Measurements from ENCODE around the gene ANKFN1.

Gene ANKFN1

GRCh38 chr17:56290802-56291118 lies 137.5 kb downstream of the ANKFN1 start:
- no peak for DNase-seq

- no peak for DNase-seq
These were observed 138.0 kb downstream of the ANKFN1 start for GRCh38 chr17:56291226-56291805.

- DNase-seq, result no peak
These were observed 138.7 kb downstream of the ANKFN1 start for GRCh38 chr17:56292010-56292409.

GRCh38 chr17:56292578-56292977 lies 139.3 kb downstream of the ANKFN1 start:
- no peak for DNase-seq

GRCh38 chr17:56297184-56297583 lies 143.9 kb downstream of the ANKFN1 start:
- no peak for DNase-seq

GRCh38 chr17:56298846-56299245 lies 145.6 kb downstream of the ANKFN1 start:
- no peak for DNase-seq

GRCh38 chr17:56300144-56300543 lies 146.9 kb downstream of the ANKFN1 start:
- no peak for DNase-seq

- DNase-seq, result no peak
These were observed 151.7 kb downstream of the ANKFN1 start for GRCh38 chr17:56305007-56305406.

GRCh38 chr17:56309897-56310296 lies 156.6 kb downstream of the ANKFN1 start:
- no peak for DNase-seq

- no peak for DNase-seq
These were observed 157.5 kb downstream of the ANKFN1 start for GRCh38 chr17:56310782-56311181.

GRCh38 chr17:56313201-56313600 lies 159.9 kb downstream of the ANKFN1 start:
- DNase-seq, result no peak

GRCh38 chr17:56314026-56314425 lies 160.8 kb downstream of the ANKFN1 start:
- no peak for DNase-seq

- DNase-seq, result no peak
These were observed 161.8 kb downstream of the ANKFN1 start for GRCh38 chr17:56314984-56315602.

- no peak for DNase-seq
These were observed 163.3 kb downstream of the ANKFN1 start for GRCh38 chr17:56316604-56317003.

- DNase-seq, result no peak
These were observed 164.3 kb downstream of the ANKFN1 start for GRCh38 chr17:56317351-56318208.

GRCh38 chr17:56319531-56319930 lies 166.3 kb downstream of the ANKFN1 start:
- DNase-seq, result peak; percentile 48

- no peak for DNase-seq
These were observed 167.2 kb downstream of the ANKFN1 start for GRCh38 chr17:56320443-56320842.

GRCh38 chr17:56322991-56323390 lies 169.7 kb downstream of the ANKFN1 start:
- DNase-seq, result no peak

GRCh38 chr17:56324676-56325075 lies 171.4 kb downstream of the ANKFN1 start:
- DNase-seq, result no peak

GRCh38 chr17:56325313-56326000 lies 172.2 kb downstream of the ANKFN1 start:
- DNase-seq, result no peak

- DNase-seq, result no peak
These were observed 172.7 kb downstream of the ANKFN1 start for GRCh38 chr17:56326001-56326359.

GRCh38 chr17:56347639-56348038 lies 194.4 kb downstream of the ANKFN1 start:
- no peak for DNase-seq

GRCh38 chr17:56350592-56350991 lies 197.3 kb downstream of the ANKFN1 start:
- no peak for DNase-seq

GRCh38 chr17:56351675-56352074 lies 198.4 kb downstream of the ANKFN1 start:
- no peak for DNase-seq
